ENCODE data around the gene MCFD2. TPM values are rescaled to one million over a fixed set of nuclear protein-coding genes. Genes with fewer than 3 reads are reported as not detected.

Gene MCFD2
- total RNA-seq, 1 experiment from 2014 or later, result 84.9 TPM

DNA sequence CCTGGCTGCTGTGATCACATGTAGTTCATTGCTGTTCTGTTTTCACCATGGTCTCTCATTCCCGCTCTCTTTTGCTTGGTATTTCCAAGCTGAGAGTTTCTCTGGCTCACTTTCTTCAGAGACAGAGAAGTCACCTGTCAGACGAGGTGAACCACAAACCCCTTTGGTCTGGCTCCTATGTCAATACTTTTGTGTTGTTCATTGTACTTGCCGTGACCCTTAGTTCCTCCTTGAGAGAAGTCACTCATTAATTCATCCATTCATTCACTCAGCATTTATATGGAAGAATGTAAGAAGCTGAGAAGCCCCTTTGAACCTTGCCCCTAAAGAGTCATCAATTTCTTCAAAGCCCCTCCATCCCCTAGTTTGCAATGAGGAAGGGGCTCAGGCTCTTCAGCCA is 15.2 kb downstream of the MCFD2 start:
- no peak overlapping the region for H3K4me3 ChIP-seq (ENCODE audit: low read depth in 2 of 2, low read length in 2 of 2)
- no TSS peak for BruUV-seq (replicated peaks)
- in situ Hi-C loops (cut with HindIII; ENCODE audit: low pct_unique_long_range_greater_than_20kb, low sequenced_read_pairs), result no loop called here
- no peaks in the 10 kb centered on the region for H3K27me3 ChIP-seq (ENCODE audit: control insufficient read depth, insufficient read depth, low read length)
- peaks cover 1% of the 10 kb centered on the region; the same call in 1 of the 2 replicates for H3K36me3 ChIP-seq (ENCODE audit: control insufficient read depth, insufficient read depth, low read length)
- POLR2A ChIA-PET, result interaction anchor here (0.6 kb wide), 1 partner anchor 369 kb away, joined by 6 read pairs; no protein-coding TSS in a partner anchor
- H3K4me1 ChIP-seq (ENCODE audit: control insufficient read depth, insufficient read depth, low read length), result no peaks in the 10 kb centered on the region
- intact Hi-C loops (cut with micrococcal nuclease; ENCODE audit: unreplicated experiment), result no loop called here
- DNase-seq (ENCODE audit: low read depth, low spot score) (no peak), ATAC-seq (no peak; the same call in 1 of the 2 replicates)
- CTCF ChIA-PET, result no interaction called here
- H3K9me3 ChIP-seq (ENCODE audit: control insufficient read depth, insufficient read depth, low read depth, low read length), result no peaks in the 10 kb centered on the region
- TF ChIP-seq POLR2AphosphoS5 (IDR thresholded peaks at IDR 0.05; ENCODE audit: low read depth, low read length), result no peak
- TF ChIP-seq, protein P1, sequence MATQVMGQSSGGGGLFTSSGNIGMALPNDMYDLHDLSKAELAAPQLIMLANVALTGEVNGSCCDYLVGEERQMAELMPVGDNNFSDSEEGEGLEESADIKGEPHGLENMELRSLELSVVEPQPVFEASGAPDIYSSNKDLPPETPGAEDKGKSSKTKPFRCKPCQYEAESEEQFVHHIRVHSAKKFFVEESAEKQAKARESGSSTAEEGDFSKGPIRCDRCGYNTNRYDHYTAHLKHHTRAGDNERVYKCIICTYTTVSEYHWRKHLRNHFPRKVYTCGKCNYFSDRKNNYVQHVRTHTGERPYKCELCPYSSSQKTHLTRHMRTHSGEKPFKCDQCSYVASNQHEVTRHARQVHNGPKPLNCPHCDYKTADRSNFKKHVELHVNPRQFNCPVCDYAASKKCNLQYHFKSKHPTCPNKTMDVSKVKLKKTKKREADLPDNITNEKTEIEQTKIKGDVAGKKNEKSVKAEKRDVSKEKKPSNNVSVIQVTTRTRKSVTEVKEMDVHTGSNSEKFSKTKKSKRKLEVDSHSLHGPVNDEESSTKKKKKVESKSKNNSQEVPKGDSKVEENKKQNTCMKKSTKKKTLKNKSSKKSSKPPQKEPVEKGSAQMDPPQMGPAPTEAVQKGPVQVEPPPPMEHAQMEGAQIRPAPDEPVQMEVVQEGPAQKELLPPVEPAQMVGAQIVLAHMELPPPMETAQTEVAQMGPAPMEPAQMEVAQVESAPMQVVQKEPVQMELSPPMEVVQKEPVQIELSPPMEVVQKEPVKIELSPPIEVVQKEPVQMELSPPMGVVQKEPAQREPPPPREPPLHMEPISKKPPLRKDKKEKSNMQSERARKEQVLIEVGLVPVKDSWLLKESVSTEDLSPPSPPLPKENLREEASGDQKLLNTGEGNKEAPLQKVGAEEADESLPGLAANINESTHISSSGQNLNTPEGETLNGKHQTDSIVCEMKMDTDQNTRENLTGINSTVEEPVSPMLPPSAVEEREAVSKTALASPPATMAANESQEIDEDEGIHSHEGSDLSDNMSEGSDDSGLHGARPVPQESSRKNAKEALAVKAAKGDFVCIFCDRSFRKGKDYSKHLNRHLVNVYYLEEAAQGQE (IDR thresholded peaks at IDR 0.05; ENCODE audit: insufficient read depth in 1 of 2, low read depth in 2 of 2, low read length in 1 of 2), result no peak
- H3K27ac ChIP-seq (ENCODE audit: low read length), result no peak overlapping the region

DNA sequence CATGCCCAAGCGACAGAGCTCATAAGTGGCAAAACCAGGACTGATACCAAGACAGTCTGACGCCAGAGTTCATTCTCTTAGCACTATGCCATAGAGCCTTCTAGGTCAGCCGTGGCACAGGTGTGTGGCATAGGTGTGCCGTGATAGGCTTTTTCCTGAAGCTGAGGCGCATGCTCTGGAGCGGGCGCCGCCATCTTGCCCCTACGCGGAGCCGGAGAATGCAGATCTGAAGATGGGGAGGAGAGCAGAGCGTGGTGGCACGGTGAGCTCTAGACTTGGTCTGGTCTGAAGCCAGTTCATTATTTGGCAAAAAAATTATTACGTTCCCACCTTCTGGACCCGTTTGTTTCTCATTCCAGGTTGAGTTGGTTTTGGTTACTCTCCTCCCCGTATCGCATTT is 16.6 kb downstream of the MCFD2 start:
- DNase-seq (ENCODE audit: low read depth, low spot score) (no peak), ATAC-seq (no peak)
- CTCF ChIA-PET, result no interaction called here
- intact Hi-C loops (cut with micrococcal nuclease; ENCODE audit: unreplicated experiment), result no loop called here
- no TSS peak for BruUV-seq (replicated peaks)
- TF ChIP-seq, protein P1 (IDR thresholded peaks at IDR 0.05; ENCODE audit: insufficient read depth in 1 of 2, low read depth in 2 of 2, low read length in 1 of 2), result no peak
- TF ChIP-seq CTCF (IDR thresholded peaks at IDR 0.05) (no peak), POLR2AphosphoS5 (IDR thresholded peaks at IDR 0.05; ENCODE audit: low read depth, low read length) (no peak), TCF7L2 (IDR thresholded peaks at IDR 0.05; ENCODE audit: low read depth, low read length) (no peak), SIN3A (IDR thresholded peaks at IDR 0.05; ENCODE audit: borderline replicate concordance, insufficient read depth, low read depth, low read length) (no peak)
- in situ Hi-C loops (cut with HindIII; ENCODE audit: low pct_unique_long_range_greater_than_20kb, low sequenced_read_pairs), result no loop called here
- POLR2A ChIA-PET, result no interaction called here
- Histone ChIP-seq H3K27ac (ENCODE audit: low read length) (no peak overlapping the region), H3K36me3 (ENCODE audit: control insufficient read depth, insufficient read depth, low read length) (no peaks in the 10 kb centered on the region), H3K27me3 (ENCODE audit: control insufficient read depth, insufficient read depth, low read length) (no peaks in the 10 kb centered on the region), H3K4me1 (ENCODE audit: control insufficient read depth, insufficient read depth, low read length) (no peaks in the 10 kb centered on the region), H3K4me3 (ENCODE audit: low read depth in 2 of 2, low read length in 2 of 2) (no peak overlapping the region), H3K9me3 (ENCODE audit: control insufficient read depth, insufficient read depth, low read depth, low read length) (no peaks in the 10 kb centered on the region)
